HG03095 (cell line): ENCODE data around the gene PPP4R3C.
"Not testable (repeated sequence)": the region's sequence is repeated elsewhere in the genome, so short reads cannot be mapped to it uniquely, and the experiment has no call there.

Experiments
- ATAC-seq: cut with Tn5 transposase; IDR thresholded peaks from one replicate; pipeline ENCODE4 v1.9.1; 2021; ENCODE audit warnings: moderate library complexity; ENCODE audit not compliant: unreplicated experiment

The PPP4R3C gene

GRCh38 chrX:27463187-27463586 lies at the start of gene PPP4R3C:
Gene PPP4R3C (minus strand): TSS chrX:27463341. CDS start chrX:27463296, 45 bp downstream.
- no peak for ATAC-seq

- no peak for ATAC-seq
These were observed 28.3 kb upstream of the PPP4R3C start for GRCh38 chrX:27491397-27491796.

- ATAC-seq, result no peak
These were observed 2.9 kb upstream of the PPP4R3C start for GRCh38 chrX:27466051-27466450.

GRCh38 chrX:27465036-27465435 lies 1.9 kb upstream of the PPP4R3C start:
- no peak for ATAC-seq

- not testable (repeated sequence) for ATAC-seq
These were observed 4.0 kb downstream of the PPP4R3C start for GRCh38 chrX:27459129-27459528.

- not testable (repeated sequence) for ATAC-seq
These were observed 4.6 kb downstream of the PPP4R3C start for GRCh38 chrX:27458544-27458943.

GRCh38 chrX:27451324-27451723 lies 11.8 kb downstream of the PPP4R3C start:
- no peak for ATAC-seq

GRCh38 chrX:27446423-27446822 lies 16.7 kb downstream of the PPP4R3C start:
- no peak for ATAC-seq

- no peak for ATAC-seq
These were observed 17.7 kb downstream of the PPP4R3C start for GRCh38 chrX:27445438-27445837.

- no peak for ATAC-seq
These were observed 18.8 kb downstream of the PPP4R3C start for GRCh38 chrX:27444093-27444908.

GRCh38 chrX:27442392-27442791 lies 20.7 kb downstream of the PPP4R3C start:
- ATAC-seq, result not testable (repeated sequence)

GRCh38 chrX:27439771-27440170 lies 23.4 kb downstream of the PPP4R3C start:
- ATAC-seq, result no peak

GRCh38 chrX:27438937-27439336 lies 24.2 kb downstream of the PPP4R3C start:
- no peak for ATAC-seq

GRCh38 chrX:27435031-27435430 lies 28.1 kb downstream of the PPP4R3C start:
- no peak for ATAC-seq
